H7 (cell line): Measurements from ENCODE around the gene CRAT. TPM values are rescaled to one million over a fixed set of nuclear protein-coding genes. Genes with fewer than 3 reads are reported as not detected.

Source experiments
- DNase-seq: peaks from one replicate; pipeline ENCODE4 v3.0.0; 2012
- H3K27me3 ChIP-seq: 2 replicates; pipeline ENCODE4 v1.6.0; 2011; ENCODE audit warnings: mild to moderate bottlenecking, low read length; ENCODE audit not compliant: control insufficient read depth, insufficient read depth
- H3K36me3 ChIP-seq: replicated peaks from 2 replicates; pipeline ENCODE4 v1.5.1; 2011; ENCODE audit warnings: low read length; ENCODE audit not compliant: control insufficient read depth, insufficient read depth
- H3K4me3 ChIP-seq: 2 replicates; pipeline ENCODE4 v1.5.1; 2011; ENCODE audit warnings: low read depth, mild to moderate bottlenecking, control low read depth, low read length, moderate library complexity; ENCODE audit not compliant: insufficient read depth
- total RNA-seq: library from RNA; depleted of rRNA; stranded (reverse); fragments of >200 nt; shearing (Covaris generic); gene quantifications from 2 replicates; pipeline ENCODE4 v1.2.3, GENCODE V29; 2014; rRNA removed

Gene CRAT
- total RNA-seq, 1 experiment from 2014 or later = 13.6 TPM

GRCh38 chr9:129054163-129054851, 56.3 kb downstream of the CRAT start:
- DNase-seq = no peak
- H3K36me3 ChIP-seq = peaks cover 4% of the 10 kb centered on the region
- H3K27me3 ChIP-seq = no peaks in the 10 kb centered on the region
- H3K4me3 ChIP-seq = no peak overlapping the region

GRCh38 chr9:129053020-129053419, 57.6 kb downstream of the CRAT start:
- H3K36me3 ChIP-seq = peaks cover 8% of the 10 kb centered on the region
- H3K4me3 ChIP-seq = no peak overlapping the region
- no peak for DNase-seq
- H3K27me3 ChIP-seq = no peaks in the 10 kb centered on the region

GRCh38 chr9:129052592-129052991, 58.0 kb downstream of the CRAT start:
- peak; percentile 20 for DNase-seq
- Histone ChIP-seq H3K36me3 (peaks cover 8% of the 10 kb centered on the region), H3K4me3 (no peak overlapping the region)

More at GRCh38 chr9:129052592-129052991, 58.0 kb downstream of the CRAT start:
- H3K27me3 ChIP-seq = no peaks in the 10 kb centered on the region

Other genes starting within 250 kb of the CRAT start
- 47.9 and 49.0 TPM in 2 replicates for gene KYAT1, start 228.8 kb downstream of the CRAT start, total RNA-seq
- 67.2 and 76.0 TPM in 2 replicates for gene LRRC8A, start 228.7 kb downstream of the CRAT start, total RNA-seq
- gene PHYHD1, start 189.8 kb downstream of the CRAT start, total RNA-seq = 24.3 and 27.2 TPM in 2 replicates
- gene DOLK, start 163.2 kb downstream of the CRAT start, total RNA-seq = 18.6 and 20.9 TPM in 2 replicates
- 81.3 and 87.9 TPM in 2 replicates for gene NUP188, start 163.1 kb downstream of the CRAT start, total RNA-seq
- 79.1 and 80.1 TPM in 2 replicates for gene SH3GLB2, start 82.5 kb downstream of the CRAT start, total RNA-seq
- gene MIGA2, start 74.2 kb downstream of the CRAT start, total RNA-seq = 26.4 and 33.8 TPM in 2 replicates
- 41.3 and 42.5 TPM in 2 replicates for gene DOLPP1, start 29.7 kb downstream of the CRAT start, total RNA-seq
- gene PTPA, start 622 bp upstream of the CRAT start, total RNA-seq = 160 and 166 TPM in 2 replicates
- gene IER5L, start 67.5 kb upstream of the CRAT start, total RNA-seq = 11.1 and 13.3 TPM in 2 replicates